Motor neuron (in vitro differentiated cells): Measurements from ENCODE around the gene TMEM45B. TPM values are rescaled to one million over a fixed set of nuclear protein-coding genes. Genes with fewer than 3 reads are reported as not detected.
"Not testable (repeated sequence)": the region's sequence is repeated elsewhere in the genome, so short reads cannot be mapped to it uniquely, and the experiment has no call there.

Experiments
- ATAC-seq, 8 experiments: fragments of 200-7000 bp; cut with Tn5 transposase; replicated peaks in 6 of 8; 2 replicates each; pipeline ENCODE4 v1.8.0; 2021; ENCODE audit warnings: mild to moderate bottlenecking in 8 of 8, moderate library complexity in 8 of 8
- H3K27ac ChIP-seq, 2 donors: fragments of 250-450 bp; sonication (Bioruptor Pico); 2 replicates each; pipeline ENCODE4 v1.9.0; 2021; ENCODE audit warnings: antibody characterized with exemption in 2 of 2, mild to moderate bottlenecking in 2 of 2, moderate library complexity in 1 of 2
- H3K4me1 ChIP-seq, 2 donors: fragments of 250-450 bp; sonication (Bioruptor Pico); replicated peaks in 1 of 2; 2 replicates each; pipeline ENCODE4 v1.6.1; 2021; ENCODE audit warnings: antibody characterized with exemption in 2 of 2, mild to moderate bottlenecking in 2 of 2, moderate library complexity in 1 of 2
- H3K4me3 ChIP-seq, 5 donors: fragments of 250-450 bp; sonication (Bioruptor Pico); 2 replicates each; pipeline ENCODE4 v1.9.0; 2021; ENCODE audit warnings: antibody characterized with exemption in 5 of 5, mild to moderate bottlenecking in 5 of 5, moderate library complexity in 4 of 5
- WGBS, 10 experiments: fragments of 450-650 bp; shearing (Covaris generic); methylation state at CpG; one replicate each; pipeline ENCODE4 v1.0.0; 2022; 5-methylcytosine and 5-hydroxymethylcytosine counted together
- in situ Hi-C, 9 experiments: fragments of 400-800 bp; cut with MboI; loops; one replicate each; pipeline ENCODE4 v1.15.0; 2021; ENCODE audit warnings: low sequenced_read_pairs in 9 of 9, low pct_unique_long_range_greater_than_20kb in 2 of 9; ENCODE audit not compliant: unreplicated experiment in 9 of 9
- total RNA-seq, 8 experiments: library from RNA; unstranded; fragments of 300-600 nt; gene quantifications; 2 replicates each; pipeline versions ENCODE4 v1.2.3 to v1.2.4, GENCODE V29; 2022

Gene TMEM45B
- under 1 TPM; 0.11 to 0.58 (median 0.21) TPM for total RNA-seq

GRCh38 chr11:129815596-129816461 lies at the start of gene TMEM45B:
TSS of gene TMEM45B (plus strand) at chr11:129815848. CDS start at chr11:129852483, 36,635 bp downstream.
- 0% methylated on average over 1 of the region's 68 CpGs; no CpG with 5 or more reads in 8 of the 10 experiments for WGBS, 10 experiments
- ATAC-seq, result peak; percentile 65 to 96 (median 86)
- in situ Hi-C loops, result no loop called here
- Histone ChIP-seq H3K4me1 (no peaks in the 10 kb centered on the region), H3K4me3 (peak within 1 kb of the TSS; percentile 5 to 33 (median 16)), H3K27ac (no peak within 1 kb of the TSS)

GRCh38 chr11:129766898-129767604 lies 48.6 kb upstream of the TMEM45B start:
- Histone ChIP-seq H3K27ac (no peak overlapping the region), H3K4me1 (no peaks in the 10 kb centered on the region), H3K4me3 (no peak overlapping the region)
- in situ Hi-C loops, result loop anchor here in 2 of 9 experiments (25.0 kb wide), 2 partner anchors 655 to 880 kb away; partner anchors contain the start of gene KCNJ5 (in 1 of the 2)
- 0 to 27% (median 3%) methylated on average over 3 to 6 of the region's 7 CpGs; no CpG with 5 or more reads in 3 of the 10 experiments for WGBS, 10 experiments
- ATAC-seq, result peak in 4 of 8 experiments; percentile 41 to 91 (median 82)

- in situ Hi-C loops, result loop anchor here in 2 of 9 experiments (25.0 kb wide), 2 partner anchors 656 to 881 kb away; partner anchors contain the start of gene KCNJ5 (in 1 of the 2)
- no peak for ATAC-seq
- H3K4me1 ChIP-seq, result no peaks in the 10 kb centered on the region
- WGBS, 10 experiments, result 0 to 83% (median 47%) methylated on average over 1 to 4 of the region's 4 CpGs
- no peak overlapping the region for H3K27ac ChIP-seq
- no peak overlapping the region for H3K4me3 ChIP-seq
Observed at GRCh38 chr11:129767827-129768226, 47.8 kb upstream of the TMEM45B start.

- H3K4me3 ChIP-seq, result no peak overlapping the region
- no peak for ATAC-seq
- H3K4me1 ChIP-seq, result no peaks in the 10 kb centered on the region
- in situ Hi-C loops, result loop anchor here in 2 of 9 experiments (25.0 kb wide), 2 partner anchors 656 to 881 kb away; partner anchors contain the start of gene KCNJ5 (in 1 of the 2)
- WGBS, 10 experiments, result 60 to 100% (median 83%) methylated on average over 1 of the region's 1 CpG; no CpG with 5 or more reads in 5 of the 10 experiments
- no peak overlapping the region for H3K27ac ChIP-seq
Observed at GRCh38 chr11:129768356-129768755, 47.3 kb upstream of the TMEM45B start.

- no peak for ATAC-seq
- no peak overlapping the region for H3K4me3 ChIP-seq
- in situ Hi-C loops, result loop anchor here in 2 of 9 experiments (25.0 kb wide), 2 partner anchors 657 to 882 kb away; partner anchors contain the start of gene KCNJ5 (in 1 of the 2)
- H3K27ac ChIP-seq, result no peak overlapping the region
- no peaks in the 10 kb centered on the region for H3K4me1 ChIP-seq
Observed at GRCh38 chr11:129769059-129769458, 46.6 kb upstream of the TMEM45B start.

GRCh38 chr11:129770993-129771392 lies 44.7 kb upstream of the TMEM45B start:
- ATAC-seq, result no peak
- H3K4me1 ChIP-seq, result no peaks in the 10 kb centered on the region
- no peak overlapping the region for H3K27ac ChIP-seq
- H3K4me3 ChIP-seq, result no peak overlapping the region
- in situ Hi-C loops, result loop anchor here in 2 of 9 experiments (25.0 kb wide), 2 partner anchors 659 to 884 kb away; partner anchors contain the start of gene KCNJ5 (in 1 of the 2)
- 0 to 83% (median 80%) methylated on average over 1 of the region's 1 CpG; no CpG with 5 or more reads in 7 of the 10 experiments for WGBS, 10 experiments

- WGBS, 10 experiments, result 100% methylated on average over 1 of the region's 1 CpG; no CpG with 5 or more reads in 9 of the 10 experiments
- not testable (repeated sequence) for H3K4me3 ChIP-seq, ATAC-seq, H3K4me1 ChIP-seq, H3K27ac ChIP-seq
- in situ Hi-C loops, result loop anchor here in 2 of 9 experiments (25.0 kb wide), 2 partner anchors 659 to 884 kb away; partner anchors contain the start of gene KCNJ5 (in 1 of the 2)
Observed at GRCh38 chr11:129771456-129771855, 44.2 kb upstream of the TMEM45B start.

- WGBS, 10 experiments, result 6 to 83% (median 63%) methylated on average over 2 to 5 of the region's 5 CpGs; no CpG with 5 or more reads in 2 of the 10 experiments
- Histone ChIP-seq H3K27ac (no peak overlapping the region), H3K4me3 (no peak overlapping the region), H3K4me1 (no peaks in the 10 kb centered on the region)
- no peak for ATAC-seq
- in situ Hi-C loops, result no loop called here
Observed at GRCh38 chr11:129778877-129779276, 36.8 kb upstream of the TMEM45B start.

- ATAC-seq, result no peak
- 0 to 92% (median 47%) methylated on average over 1 to 3 of the region's 3 CpGs; no CpG with 5 or more reads in 3 of the 10 experiments for WGBS, 10 experiments
- in situ Hi-C loops, result no loop called here
Observed at GRCh38 chr11:129779342-129779741, 36.3 kb upstream of the TMEM45B start.

GRCh38 chr11:129785383-129786111 lies 30.1 kb upstream of the TMEM45B start:
- no peak overlapping the region for H3K4me3 ChIP-seq
- in situ Hi-C loops, result no loop called here
- H3K27ac ChIP-seq, result no peak overlapping the region
- peak in 2 of 8 experiments; percentile 64 to 67 for ATAC-seq
- H3K4me1 ChIP-seq, result no peaks in the 10 kb centered on the region
- WGBS, 10 experiments, result 17 to 80% (median 45%) methylated on average over 1 to 3 of the region's 3 CpGs; no CpG with 5 or more reads in 2 of the 10 experiments

More at GRCh38 chr11:129779342-129779741, 36.3 kb upstream of the TMEM45B start:
- Histone ChIP-seq H3K4me3 (no peak overlapping the region), H3K27ac (no peak overlapping the region), H3K4me1 (no peaks in the 10 kb centered on the region)

GRCh38 chr11:129786112-129786416 lies 29.6 kb upstream of the TMEM45B start:
- in situ Hi-C loops, H3K4me3 ChIP-seq, H3K4me1 ChIP-seq, H3K27ac ChIP-seq, ATAC-seq: not testable (repeated sequence)
- WGBS, 10 experiments, result 0 to 100% (median 80%) methylated on average over 1 to 2 of the region's 2 CpGs; no CpG with 5 or more reads in 3 of the 10 experiments

GRCh38 chr11:129787532-129788155 lies 28.0 kb upstream of the TMEM45B start:
- no peak overlapping the region for H3K27ac ChIP-seq
- in situ Hi-C loops, result no loop called here
- H3K4me3 ChIP-seq, result no peak overlapping the region
- WGBS, 10 experiments, result 19 to 100% (median 60%) methylated on average over 1 to 2 of the region's 2 CpGs; no CpG with 5 or more reads in 2 of the 10 experiments
- peak in 1 of 8 experiments; percentile 31 for ATAC-seq
- no peaks in the 10 kb centered on the region for H3K4me1 ChIP-seq
